ENCODE results near the gene SAMD4B.

The SAMD4B gene

DNA sequence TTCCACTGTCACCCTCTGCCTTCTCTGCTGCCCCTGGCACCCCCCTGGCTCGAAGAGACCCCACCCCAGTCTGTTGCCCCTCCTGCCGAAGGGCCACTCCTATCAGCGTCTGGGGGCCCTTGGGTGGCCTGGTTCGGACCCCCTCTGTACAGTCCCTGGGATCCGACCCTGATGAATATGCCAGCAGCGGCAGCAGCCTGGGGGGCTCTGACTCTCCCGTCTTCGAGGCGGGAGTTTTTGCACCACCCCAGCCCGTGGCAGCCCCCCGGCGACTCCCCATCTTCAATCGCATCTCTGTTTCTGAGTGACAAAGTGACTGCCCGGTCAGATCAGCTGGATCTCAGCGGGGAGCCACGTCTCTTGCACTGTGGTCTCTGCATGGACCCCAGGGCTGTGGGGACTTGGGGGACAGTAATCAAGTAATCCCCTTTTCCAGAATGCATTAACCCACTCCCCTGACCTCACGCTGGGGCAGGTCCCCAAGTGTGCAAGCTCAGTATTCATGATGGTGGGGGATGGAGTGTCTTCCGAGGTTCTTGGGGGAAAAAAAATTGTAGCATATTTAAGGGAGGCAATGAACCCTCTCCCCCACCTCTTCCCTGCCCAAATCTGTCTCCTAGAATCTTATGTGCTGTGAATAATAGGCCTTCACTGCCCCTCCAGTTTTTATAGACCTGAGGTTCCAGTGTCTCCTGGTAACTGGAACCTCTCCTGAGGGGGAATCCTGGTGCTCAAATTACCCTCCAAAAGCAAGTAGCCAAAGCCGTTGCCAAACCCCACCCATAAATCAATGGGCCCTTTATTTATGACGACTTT, 66.4 kb downstream of the SAMD4B start:
- peak overlapping the region; percentile 91 for H3K4me3 ChIP-seq (replicated peaks; ENCODE audit: low read depth, low read length)
- DNase-seq (ENCODE audit: extremely low read depth, insufficient read length): no peak
- no peaks in the 10 kb centered on the region for H3K27me3 ChIP-seq (replicated peaks; ENCODE audit: control insufficient read depth, insufficient read depth, low read length)
- TF ChIP-seq, protein P1, sequence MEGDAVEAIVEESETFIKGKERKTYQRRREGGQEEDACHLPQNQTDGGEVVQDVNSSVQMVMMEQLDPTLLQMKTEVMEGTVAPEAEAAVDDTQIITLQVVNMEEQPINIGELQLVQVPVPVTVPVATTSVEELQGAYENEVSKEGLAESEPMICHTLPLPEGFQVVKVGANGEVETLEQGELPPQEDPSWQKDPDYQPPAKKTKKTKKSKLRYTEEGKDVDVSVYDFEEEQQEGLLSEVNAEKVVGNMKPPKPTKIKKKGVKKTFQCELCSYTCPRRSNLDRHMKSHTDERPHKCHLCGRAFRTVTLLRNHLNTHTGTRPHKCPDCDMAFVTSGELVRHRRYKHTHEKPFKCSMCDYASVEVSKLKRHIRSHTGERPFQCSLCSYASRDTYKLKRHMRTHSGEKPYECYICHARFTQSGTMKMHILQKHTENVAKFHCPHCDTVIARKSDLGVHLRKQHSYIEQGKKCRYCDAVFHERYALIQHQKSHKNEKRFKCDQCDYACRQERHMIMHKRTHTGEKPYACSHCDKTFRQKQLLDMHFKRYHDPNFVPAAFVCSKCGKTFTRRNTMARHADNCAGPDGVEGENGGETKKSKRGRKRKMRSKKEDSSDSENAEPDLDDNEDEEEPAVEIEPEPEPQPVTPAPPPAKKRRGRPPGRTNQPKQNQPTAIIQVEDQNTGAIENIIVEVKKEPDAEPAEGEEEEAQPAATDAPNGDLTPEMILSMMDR (IDR thresholded peaks at IDR 0.05; ENCODE audit: insufficient read depth, low read length, poor library complexity, severe bottlenecking): no peak
- peaks cover 12% of the 10 kb centered on the region for H3K36me3 ChIP-seq (ENCODE audit: control insufficient read depth, insufficient read depth, low read length)

DNA sequence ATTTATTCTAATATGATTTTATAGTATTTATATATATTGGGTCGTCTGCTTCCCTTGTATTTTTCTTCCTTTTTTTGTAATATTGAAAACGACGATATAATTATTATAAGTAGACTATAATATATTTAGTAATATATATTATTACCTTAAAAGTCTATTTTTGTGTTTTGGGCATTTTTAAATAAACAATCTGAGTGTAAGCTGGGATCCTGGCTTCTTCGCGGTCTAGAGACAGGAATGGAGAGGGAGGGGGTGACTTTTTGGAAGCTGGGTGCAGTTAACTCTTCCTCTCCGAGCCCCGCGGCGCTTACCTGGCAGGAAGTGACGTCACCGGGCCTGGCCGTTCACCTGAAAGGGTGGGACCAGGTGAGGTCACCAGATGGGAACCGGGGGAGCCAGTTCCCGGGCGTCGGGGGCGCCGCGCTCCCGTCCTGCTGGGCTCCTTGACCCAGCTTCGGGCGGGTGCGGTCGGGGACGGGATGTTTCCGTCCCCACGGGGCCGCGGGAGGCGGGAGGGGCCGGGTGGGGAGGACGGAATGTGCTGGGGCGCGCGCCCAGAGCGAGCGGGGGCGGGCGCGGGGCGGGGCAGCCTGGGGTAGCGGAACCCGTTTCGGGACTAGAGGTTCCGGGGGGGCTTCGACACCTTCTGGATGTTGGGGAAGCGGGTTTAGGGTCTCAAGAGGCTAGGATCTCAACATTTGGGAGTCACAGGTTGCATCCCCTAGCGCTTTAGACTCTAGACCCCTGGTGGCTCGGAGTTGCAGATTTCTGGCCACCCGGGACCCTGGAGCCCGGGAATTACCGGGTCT, 67.2 kb downstream of the SAMD4B start:
- H3K36me3 ChIP-seq (ENCODE audit: control insufficient read depth, insufficient read depth, low read length): peaks cover 12% of the 10 kb centered on the region
- peak; percentile 84 for DNase-seq (ENCODE audit: extremely low read depth, insufficient read length)
- peak overlapping the region; percentile 91 for H3K4me3 ChIP-seq (replicated peaks; ENCODE audit: low read depth, low read length)
- TF ChIP-seq, protein P1 (IDR thresholded peaks at IDR 0.05; ENCODE audit: insufficient read depth, low read length, poor library complexity, severe bottlenecking): no peak
- H3K27me3 ChIP-seq (replicated peaks; ENCODE audit: control insufficient read depth, insufficient read depth, low read length): no peaks in the 10 kb centered on the region

DNA sequence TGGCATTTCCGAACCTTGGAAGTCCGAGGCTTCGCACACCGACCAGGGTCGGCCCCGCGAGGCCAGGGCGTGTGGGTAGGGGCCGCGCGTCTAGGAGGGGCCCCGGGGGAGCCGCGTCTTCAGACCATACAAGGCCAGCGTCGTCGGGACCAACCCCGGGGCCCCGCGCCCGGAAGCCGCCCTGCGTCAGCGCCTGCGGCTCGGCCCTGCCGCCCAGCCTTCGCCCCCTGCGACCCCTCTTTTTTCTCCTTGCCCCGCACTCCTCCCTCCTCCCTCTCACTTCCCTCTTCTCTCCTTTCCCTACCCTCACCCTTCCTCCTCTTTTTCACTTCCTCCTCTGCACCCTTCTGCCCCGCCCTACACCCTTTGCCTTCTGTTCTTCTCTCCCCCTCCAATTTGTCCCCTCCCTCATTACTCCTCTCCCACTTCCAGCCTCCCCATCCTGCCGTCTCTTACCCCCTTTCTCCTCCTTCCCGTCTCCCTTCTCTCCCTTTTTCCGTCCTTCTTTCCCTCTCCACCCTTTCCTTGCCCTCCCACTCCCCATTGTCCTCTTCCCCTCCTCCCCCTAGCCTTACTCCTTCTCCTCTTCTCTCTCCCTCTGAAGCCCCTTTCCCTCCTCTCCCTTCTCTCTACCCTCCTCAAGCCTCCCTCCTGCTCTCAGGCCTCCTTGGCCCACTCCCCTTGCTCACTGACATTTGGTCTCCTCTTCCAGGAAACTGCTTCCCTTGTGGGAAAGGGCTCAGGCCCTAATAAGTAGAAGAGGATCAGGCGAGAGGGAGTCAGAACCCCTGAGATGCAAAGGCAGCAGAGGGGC, 68.0 kb downstream of the SAMD4B start:
- Histone ChIP-seq H3K27me3 (replicated peaks; ENCODE audit: control insufficient read depth, insufficient read depth, low read length) (no peaks in the 10 kb centered on the region), H3K36me3 (ENCODE audit: control insufficient read depth, insufficient read depth, low read length) (peaks cover 14% of the 10 kb centered on the region), H3K4me3 (replicated peaks; ENCODE audit: low read depth, low read length) (peak overlapping the region; percentile 91)
- DNase-seq (ENCODE audit: extremely low read depth, insufficient read length): peak; percentile 90
- TF ChIP-seq, protein P1 (IDR thresholded peaks at IDR 0.05; ENCODE audit: insufficient read depth, low read length, poor library complexity, severe bottlenecking): no peak

DNA sequence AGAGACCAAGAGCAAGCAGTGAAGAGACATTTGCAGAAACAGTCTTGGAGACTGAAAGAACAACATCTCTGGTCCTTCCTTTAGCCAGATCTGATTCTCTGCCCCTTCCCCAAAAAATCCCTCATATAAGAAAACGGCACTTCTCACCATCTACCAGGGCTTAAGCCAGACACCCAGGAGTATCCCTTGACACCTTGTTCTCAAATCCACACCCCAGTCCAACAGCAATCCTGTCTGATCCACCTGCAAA, 68.5 kb downstream of the SAMD4B start:
- Histone ChIP-seq H3K27me3 (replicated peaks; ENCODE audit: control insufficient read depth, insufficient read depth, low read length) (no peaks in the 10 kb centered on the region), H3K4me3 (replicated peaks; ENCODE audit: low read depth, low read length) (peak overlapping the region; percentile 91), H3K36me3 (ENCODE audit: control insufficient read depth, insufficient read depth, low read length) (peaks cover 16% of the 10 kb centered on the region)
- TF ChIP-seq, protein P1 (IDR thresholded peaks at IDR 0.05; ENCODE audit: insufficient read depth, low read length, poor library complexity, severe bottlenecking): no peak
- DNase-seq (ENCODE audit: extremely low read depth, insufficient read length): no peak

DNA sequence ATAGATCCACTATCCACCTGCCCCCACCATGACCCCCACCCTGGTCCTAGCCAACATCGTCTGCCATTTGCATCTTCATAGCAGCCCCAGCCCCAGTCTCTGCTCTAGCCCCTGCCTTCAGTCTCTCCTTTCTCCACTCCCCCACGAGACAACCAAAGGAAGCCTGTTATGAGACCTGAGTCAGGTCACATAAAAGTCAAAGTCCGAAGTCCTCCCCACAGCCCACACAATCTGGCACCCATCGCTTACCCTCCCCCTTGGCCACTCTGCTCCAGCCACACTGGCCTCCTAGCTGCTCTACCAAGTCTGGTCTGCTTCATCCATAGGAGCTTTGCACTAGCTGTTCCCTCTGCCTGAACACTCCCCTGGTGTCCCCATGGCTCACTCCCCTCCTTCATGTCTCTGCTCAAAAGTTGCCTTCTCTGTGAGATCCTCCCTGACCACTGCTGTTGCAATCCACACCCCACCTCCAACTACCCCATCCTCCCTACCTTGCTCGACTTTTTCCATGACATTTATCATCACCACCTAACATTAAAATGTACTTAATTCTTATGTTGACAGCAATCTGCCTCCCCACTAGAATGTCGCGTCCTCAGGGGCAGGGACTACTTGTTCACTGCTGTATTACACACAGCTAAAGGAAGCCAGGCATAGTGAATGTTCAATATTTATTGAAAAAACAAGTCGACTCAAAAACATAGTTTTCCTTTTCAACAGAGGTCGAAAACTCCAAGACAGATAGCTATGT, 69.0 kb downstream of the SAMD4B start:
- Histone ChIP-seq H3K36me3 (ENCODE audit: control insufficient read depth, insufficient read depth, low read length) (peaks cover 16% of the 10 kb centered on the region), H3K27me3 (replicated peaks; ENCODE audit: control insufficient read depth, insufficient read depth, low read length) (no peaks in the 10 kb centered on the region), H3K4me3 (replicated peaks; ENCODE audit: low read depth, low read length) (peak overlapping the region; percentile 91)
- peak; percentile 50 for DNase-seq (ENCODE audit: extremely low read depth, insufficient read length)
- TF ChIP-seq, protein P1 (IDR thresholded peaks at IDR 0.05; ENCODE audit: insufficient read depth, low read length, poor library complexity, severe bottlenecking): no peak

All from GM06990 (cell line).